Stimulated activated CD8-positive, alpha-beta memory T cell treated with anti-CD3 and anti-CD28 coated beads, Interleukin-15, amount 100 ng/mL, for 4 hours (primary cell): ENCODE results near the gene SLC38A10.
A peak's percentile ranks its signal among the peaks of the same experiment; 100 is the strongest.

ENCODE experiments used
- DNase-seq, 2 donors: peaks; one replicate each; pipeline ENCODE4 v3.0.0-alpha.2; 2020; ENCODE audit warnings: low read depth in 2 of 2

SLC38A10 gene

DNA sequence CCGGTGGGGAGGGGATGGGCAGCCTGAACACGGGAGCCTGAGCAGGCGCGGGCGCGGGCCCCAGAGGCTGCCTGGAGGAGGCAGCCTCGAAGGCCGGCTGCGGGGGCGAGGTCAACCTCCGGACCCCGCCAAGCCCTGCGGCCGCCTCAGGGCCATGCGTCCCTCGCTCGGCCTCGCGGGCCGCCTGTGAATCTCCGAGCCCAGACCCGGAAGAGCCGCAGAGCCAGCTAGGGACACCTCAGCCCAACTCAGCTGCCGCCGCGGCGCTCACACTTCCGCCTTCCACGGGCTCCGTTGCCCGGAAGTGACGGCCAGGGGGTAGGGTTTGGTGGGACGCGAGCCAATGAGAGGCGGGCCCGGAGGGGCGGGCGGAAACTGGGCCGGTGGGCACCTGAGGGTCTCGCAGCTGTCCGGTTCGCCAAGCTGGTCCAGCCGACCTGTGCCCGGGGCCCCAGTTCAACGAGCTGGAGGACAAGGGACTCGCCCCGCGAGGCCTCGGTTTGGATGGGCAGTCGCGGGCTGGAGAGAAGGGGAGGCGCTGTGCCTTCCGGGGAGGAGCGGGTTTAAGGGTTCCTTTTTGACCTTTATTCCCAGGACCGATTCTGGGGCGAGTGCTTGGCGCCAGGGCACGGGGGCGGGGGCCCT is at the start of gene SLC38A10:
Gene SLC38A10 (minus strand): TSS at position 277 of the 645 bp plus-strand sequence. CDS start 386 bp downstream, outside the sequence.
- peak; percentile 78 to 85 for DNase-seq

DNA sequence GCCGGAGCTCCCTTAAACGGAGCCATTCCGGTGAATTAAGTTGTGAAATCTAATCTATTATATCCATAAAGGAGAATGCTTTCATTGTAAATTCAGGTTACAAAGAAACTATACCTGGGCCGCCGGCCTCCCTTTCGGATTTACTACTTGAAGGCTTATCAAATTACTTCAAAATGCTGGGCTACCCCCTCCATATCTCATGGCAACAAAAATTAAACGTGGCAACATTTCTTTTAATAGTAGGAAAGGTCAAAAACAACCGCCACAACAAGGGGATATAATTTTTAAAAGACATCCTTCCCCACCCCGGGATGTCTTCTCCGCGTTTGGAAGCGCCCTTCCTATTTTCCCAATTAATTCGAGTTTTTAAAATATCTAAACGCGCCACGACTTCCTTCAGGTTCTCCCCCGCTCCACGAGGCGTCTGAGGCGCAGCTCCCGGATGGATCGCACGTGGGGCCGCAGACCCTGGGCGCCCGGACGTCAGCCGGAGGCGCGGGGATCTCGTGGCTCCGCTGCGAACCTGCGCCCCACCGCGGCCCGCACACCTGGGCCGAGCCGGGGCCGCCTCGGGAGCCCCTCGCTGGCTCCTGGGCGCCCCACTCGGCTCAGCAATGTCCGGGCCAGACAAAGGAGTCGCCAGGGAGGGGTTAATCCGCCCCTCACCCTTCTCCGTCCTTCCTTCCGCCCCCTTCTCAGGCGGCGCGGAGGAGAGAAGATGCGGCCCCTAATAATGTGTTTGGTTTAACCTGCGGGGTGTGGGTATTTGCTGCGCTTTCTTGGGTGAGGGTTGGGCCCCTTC is 47.4 kb upstream of the SLC38A10 start:
- no peak for DNase-seq

DNA sequence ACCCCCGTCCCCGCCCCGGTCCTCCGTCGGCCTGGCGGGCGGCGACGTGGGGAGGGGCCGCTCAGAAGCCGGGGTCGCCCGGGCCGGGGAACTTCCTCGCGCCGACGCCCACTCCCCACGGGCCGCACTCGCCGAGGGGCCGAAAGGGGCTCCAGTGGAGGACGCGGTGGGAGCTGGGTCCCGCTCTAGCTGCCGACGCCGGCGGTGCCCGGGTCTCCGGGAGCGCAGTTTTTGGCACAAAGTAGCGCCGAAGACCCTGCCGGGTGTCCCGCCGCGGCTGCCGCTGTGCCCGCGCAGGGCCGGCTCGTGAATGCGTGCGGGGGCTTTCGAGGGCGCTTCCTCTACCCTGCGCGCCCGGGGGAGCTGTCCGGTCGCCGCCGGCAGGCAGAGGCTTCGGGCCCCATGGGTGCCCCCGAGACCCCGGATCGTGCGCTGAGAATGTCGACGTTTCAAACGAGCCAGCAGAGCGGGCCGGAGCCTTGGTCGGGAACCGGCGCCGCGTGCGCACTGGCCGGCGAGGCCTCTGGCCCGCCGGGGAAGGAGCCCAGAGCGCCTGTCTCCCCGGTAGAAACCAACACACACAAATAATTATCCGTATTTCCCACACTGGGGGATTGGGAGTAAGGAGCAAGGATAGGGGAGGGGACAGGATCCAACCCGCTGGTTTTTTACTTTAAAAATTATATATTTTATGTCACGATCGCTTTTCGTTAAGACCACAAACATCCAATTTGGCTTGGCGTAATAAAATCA is 46.6 kb upstream of the SLC38A10 start:
- no peak for DNase-seq

DNA sequence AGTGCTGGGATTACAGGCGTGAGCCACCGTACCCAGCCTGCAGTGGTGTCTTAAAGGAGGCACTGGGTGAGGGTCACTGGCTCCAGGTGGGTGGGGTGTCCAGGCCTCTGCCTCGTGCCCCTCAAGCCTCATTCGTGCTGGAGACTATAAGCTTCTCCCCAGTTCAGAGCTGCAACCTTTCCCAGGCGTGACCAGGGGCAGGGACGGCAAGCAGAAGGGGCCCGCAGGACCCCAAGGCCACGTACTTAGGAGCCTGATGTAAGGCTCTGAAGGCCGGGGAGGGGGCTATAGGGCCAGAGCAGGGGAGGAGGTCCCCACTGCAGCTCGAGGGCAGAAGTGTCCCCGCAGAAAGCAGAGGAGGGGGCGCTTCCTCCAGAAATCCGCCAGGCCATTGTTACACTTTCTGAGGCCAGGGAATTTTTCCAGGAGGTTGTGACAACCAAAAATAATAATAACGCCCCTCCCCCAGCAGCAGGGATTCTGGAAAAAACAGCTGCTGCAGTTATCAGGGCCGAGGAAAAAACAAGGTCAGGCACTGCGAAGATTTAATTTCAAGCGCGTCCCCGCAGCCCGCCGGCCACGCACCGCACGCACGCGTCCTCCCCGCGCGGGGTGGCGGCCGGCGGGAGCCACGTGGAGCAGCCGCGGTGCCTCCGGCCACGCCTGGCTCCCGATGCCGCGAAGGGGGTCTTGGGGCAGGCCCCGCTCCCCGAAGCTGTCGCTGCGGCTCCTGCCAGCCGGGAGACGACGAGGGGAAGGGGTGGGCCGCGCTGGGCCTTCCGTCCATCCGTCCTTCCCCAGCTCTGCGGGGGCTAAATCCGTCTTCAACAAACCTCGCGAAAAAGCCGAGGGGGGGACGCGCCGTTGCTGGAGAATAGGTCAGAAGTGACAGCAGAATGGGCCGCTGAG is 45.8 kb upstream of the SLC38A10 start:
- no peak for DNase-seq

DNA sequence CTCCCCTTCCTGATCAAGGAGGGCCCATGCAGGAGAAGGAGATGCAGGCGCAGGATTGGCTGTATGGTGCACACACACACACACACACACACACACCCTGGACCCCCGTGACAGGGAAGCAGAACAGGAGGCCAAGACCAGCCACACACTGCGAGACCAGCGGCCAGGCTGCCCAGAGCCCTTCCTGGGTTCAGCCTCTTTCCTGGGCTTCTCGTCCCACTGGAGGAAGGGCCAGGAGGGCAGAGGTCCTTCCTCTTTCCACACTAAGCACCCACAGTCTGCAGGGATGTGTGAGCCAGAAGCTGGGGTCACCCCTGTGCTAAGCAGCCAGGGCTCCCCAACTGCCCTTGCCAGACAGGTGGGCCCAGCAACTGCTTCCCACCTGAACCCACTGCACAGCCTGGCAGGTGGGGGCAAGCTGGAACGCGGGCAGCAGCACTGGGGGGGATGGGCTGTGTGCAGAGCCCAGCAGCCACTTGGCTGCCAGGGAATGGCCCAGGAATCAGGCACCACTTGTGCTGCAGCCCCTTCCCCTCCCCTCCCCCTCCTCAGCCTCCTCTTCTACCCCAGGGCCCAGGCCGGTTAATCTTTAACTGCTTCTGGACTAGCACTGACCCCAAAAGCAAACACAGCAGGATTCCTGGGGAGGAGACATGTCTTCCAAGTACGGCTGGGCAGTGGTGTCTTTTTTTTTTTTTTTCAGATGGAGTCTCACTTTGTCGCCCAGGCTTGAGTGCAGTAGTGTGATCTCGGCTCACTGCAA is 44.6 kb upstream of the SLC38A10 start:
- no peak for DNase-seq

DNA sequence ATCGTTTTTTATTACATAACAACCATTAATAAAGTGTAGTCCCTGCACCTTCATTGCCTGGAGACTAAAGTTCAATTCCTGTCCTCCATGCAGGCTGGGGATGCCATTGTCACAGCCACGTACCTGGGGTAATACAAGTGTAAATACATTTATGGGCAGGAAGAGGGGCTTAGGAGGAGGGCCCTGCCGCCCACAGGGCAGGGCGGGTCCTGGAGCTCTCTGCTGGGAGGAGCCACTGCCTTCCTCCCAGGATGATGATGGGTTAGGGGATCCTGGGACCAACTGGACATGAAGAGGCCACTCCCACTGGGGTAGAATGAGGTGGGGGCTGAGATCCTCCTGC is 44.1 kb upstream of the SLC38A10 start:
- DNase-seq, result no peak

DNA sequence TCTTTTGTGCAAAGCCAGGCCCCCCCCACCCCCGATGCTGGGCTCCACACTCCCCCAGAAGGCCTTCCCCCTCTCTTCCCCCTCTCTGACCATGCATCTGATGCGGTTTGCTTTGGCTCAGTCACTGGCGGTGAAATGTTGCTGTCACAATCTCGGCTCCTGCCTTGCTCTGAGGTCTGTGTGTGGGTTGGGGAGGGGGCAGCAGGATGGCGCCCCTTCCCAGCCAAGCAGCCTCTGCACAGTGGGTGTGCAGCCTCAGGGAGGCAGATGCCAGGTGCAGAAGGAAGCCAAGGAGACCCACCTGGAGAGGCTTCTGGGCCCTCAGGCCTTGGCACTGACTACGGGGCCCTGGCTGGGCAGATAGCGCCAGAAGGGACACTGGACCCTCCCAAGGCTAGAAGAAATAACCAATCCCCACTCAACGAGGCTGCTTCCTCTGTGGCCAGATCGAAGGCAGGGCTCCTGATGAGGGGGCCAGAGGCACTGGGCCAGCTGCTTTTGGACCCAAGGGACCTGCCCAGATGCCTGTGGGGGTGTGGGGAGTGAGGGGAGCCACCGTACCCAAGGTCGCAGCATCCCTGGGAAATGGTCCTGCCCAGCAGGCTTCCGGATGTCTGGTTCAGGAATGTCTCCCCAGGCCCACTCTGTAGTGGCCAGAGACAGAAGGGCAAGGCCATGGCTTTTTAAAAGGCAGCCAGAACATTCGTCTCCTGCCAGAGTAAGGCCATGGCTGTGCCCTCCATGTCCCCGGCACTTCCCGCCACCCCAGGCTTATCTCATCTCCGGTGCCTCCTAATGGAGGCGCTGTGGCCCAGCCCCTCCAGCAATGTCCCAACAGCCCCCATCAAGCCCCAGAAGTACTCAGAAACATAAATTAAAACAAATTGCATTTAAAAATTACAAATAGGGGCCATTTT is 43.4 kb upstream of the SLC38A10 start:
- no peak for DNase-seq

DNA sequence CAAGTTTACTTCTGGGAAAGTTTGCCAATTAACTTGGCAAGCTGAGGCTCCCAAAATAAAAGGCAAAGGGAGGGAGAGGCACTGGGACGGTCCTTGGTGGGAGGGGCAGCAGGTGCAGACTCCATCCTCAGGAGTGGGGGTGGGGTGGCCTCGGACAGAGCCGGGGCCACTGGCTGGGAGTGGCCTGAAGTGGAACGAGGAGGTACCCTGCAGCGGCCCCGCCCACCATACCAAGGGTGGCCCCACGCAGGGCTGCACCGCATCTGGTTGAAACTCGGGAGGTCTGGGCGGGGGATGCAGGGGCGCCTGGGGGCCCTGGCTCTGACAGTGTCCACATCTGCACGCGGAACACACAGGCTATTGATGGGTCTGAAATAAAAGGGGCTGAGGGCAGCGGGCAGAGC is 42.4 kb upstream of the SLC38A10 start:
- no peak for DNase-seq

DNA sequence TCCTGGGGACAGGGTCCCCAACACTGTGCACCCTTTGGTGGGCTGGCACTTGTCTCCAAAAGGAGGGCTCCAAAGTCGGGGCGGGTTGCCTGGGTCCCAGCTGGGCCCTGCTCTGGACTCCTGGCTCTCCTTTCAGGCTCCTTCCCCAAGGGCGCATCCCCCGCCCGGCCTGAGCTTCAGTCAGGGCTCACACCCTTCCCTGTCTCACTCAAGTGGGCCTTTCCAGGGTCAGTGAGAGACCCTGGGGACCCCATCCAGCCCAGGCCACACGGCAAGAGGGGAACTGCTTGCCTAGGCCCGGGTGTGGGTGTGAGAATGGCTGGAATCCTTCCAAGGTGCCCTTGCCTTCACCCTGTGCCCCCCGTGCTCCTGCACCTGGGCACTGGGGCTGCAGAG is 41.8 kb upstream of the SLC38A10 start:
- no peak for DNase-seq

DNA sequence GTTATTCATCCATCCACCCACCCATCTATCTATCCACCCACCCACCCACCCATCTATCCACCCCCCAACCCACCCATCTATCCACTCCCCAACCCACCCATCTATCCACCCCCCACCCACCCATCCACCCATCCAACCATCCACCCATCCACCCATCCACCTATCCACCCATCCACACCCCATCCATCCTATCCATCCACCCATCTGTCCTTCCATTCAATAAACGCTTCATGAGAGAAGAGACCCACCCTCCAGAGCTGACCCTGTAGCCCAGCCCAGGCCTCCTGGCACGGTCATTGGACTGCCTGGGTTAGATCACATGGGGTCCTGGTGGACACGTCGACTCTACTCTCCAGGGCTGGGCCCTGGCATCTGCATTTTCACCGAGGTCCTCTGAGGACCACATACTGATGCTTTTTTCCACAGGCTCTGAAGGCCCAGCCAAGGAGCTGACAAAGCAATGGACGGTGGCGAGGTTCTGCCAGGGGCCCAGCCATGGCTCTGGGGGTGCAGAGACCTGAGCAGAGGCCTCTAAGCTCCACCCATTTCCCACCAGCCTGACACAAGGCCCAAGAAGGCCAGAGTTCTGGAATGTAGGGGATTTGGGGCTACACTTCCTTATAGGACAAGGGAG is 41.3 kb upstream of the SLC38A10 start:
- DNase-seq, result no peak

DNA sequence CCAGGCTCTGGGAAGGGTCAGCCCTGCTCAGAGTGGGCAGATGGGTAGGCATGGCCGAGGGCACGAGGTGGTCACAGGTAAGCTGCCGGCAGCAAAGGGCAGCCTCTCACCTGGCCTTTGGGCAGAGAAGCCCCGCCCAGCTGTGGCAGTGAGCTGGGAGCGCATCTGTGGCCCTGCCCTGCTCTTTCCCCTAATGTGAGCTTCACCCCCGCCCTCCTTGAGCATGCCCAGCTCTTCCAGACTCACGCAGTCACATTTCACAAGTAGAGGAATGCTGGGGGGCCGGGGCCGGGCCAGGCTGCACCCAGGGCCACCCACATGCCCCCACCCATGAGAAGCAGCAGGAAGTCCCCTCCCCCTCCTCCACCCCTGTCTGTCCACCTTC is 40.7 kb upstream of the SLC38A10 start:
- DNase-seq, result no peak

DNA sequence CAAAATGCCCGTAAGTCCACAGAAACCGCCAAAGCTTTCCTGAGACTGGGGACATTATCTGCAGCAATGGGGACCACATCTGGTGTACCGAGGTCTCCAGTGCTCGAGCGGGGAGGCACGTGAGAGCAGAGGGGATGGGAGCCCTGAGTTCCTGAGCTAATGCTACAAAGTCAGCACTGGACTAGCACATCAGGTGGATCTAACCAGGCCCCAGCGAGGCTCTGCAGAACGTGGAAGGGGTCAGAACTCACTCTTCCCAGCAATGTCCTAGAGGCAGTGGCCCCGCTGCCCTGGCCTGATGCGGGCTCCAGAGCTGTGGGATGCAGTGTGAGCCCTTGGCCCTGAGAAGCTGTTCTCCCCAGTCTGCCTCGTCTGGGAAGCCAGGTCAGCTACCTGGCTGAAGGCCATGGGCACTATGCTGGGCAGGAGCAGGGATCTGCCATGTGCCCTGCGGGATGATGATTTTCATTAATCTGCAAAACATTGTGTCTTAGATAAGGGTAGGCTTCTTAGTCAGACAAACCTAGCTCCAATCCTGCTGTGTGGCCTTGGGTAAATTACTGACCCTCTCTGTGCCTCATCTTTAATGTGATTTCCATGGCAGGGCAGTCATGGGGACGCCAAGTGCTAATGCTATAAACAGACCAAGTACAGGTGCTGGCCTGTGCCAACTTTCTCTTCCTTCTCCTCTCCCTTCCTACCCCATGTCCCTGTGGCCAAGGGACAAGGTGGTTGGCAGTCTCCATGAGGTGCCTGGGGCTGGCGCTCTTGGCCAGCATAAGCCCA is 40.1 kb upstream of the SLC38A10 start:
- DNase-seq, result no peak

DNA sequence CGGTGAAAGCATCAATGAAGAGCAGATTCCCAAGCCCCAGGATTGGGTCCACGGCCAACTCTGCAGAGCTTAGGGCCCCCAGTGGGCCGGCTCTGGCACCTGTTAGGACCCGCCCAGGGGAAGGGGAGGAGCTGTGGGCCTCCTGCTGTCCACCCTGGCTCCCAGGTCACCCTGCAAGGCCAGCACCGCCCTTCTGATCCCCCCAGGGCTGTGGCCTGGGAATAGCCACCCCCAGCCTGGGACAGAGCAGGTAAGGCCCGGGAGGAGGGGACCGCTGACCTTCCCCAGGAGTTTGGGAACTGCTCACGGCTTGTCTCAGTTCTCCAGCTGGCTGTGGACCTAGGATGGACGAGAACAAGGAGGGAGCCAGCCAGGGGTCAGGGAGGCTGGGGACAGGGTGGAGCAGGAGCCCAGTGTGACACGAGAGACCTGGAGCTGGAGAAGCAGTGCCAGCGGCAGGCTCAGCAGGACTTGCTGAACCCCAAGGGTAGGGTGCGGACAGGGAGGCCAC is 39.3 kb upstream of the SLC38A10 start:
- no peak for DNase-seq

DNA sequence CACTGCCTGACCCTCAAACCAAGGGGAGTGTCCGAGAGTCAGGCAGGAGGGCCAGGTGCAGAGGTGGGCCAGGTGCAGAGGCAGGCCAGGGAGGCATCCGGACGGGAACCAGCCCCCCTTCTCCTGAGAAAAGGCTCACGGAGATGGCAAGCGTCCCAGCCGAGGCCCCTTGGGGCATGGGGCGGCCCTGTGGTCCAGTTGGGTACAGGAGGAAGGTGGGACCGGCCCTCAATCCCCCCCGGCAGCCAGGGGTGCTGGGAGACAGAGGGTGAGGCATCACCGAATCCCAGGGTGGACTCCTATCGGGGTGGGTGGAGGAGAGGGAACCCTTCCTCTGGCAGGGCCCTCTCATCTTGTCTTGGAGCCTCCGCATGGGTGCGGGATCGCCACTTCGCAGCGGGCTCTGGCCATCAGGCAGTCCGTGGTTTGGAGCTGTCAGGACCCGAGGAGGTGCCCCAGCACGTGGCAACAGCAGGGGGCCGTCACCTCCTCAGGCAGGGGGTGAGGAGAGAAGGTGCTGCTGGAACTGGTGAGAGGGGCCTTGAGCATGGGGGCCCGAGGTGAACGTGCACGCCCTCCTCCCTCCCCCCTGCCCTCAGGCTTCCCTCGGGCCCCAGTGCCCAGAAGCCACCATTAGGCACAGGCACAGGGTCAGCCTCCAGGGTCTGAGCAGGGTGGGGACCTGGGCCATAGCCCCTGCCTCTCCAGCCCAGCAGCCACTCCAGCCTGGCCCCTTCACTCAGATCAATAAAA is 38.7 kb upstream of the SLC38A10 start:
- DNase-seq, result no peak

DNA sequence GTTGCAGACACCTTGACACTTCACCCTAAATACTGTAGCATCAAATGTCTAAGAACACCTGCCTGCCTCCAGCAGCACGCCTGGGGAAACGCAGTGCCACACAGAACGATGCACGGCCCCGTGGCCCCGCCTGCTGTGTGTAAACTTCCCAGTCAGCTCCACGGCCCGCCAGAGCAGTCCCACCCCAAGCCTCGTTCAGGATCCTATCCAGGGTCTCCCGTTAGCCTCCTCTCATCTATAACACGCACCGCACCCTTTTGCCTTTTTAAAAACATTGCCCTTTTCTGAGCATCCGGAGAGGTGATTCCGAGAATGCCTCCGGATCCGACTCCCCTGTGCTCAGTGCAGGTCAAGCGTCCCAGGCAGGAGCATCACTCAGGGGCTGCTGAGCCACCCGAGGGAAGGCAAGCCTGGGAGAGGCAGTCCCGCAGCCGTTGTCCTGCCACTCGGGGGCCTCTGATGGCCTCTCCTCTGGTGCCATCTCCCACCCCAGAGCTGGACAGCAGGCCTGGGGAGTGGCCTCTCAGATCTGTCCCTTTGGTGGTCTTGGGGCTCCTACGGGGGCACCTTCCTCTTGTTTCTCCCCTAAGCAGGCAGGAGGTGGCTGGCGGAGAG is 37.9 kb upstream of the SLC38A10 start:
- no peak for DNase-seq

DNA sequence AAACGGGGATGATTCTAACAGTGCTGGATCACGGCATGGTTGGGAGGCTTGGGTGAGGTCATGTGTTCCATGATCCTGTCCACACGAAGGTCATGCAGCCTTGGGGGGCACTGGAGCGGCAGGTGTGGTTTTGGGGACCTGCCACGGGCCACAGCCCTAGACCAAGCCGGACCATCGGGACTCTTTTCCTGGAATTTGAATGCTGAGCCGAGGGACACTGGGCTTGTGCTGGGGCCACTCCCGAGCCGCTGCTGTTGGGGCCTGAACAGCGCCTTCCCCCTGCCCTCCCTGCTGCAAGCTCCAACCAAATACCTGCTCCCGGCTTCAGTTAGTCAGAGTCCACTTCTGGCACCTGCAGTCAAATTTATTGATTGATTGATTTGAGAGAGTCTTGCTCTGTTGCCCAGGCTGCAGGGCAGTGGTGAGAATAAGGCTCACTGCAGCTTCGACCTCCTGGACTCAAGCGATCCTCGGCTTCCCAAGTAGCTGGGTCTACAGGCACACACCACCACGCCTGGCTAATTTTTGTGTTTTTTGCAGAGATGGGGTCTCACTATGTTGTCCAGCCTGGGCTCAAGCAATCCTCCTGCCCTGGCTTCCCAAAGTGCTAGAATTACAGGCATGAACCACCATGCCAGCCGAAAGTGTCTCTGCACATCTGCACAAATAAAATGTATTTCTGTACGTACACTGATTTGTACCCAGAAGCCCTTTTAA is 37.2 kb upstream of the SLC38A10 start:
- DNase-seq, result no peak
